ENCODE results near the gene MLLT10. TPM values are rescaled to one million over a fixed set of nuclear protein-coding genes. Genes with fewer than 3 reads are reported as not detected.
"Not testable (repeated sequence)": the region's sequence is repeated elsewhere in the genome, so short reads cannot be mapped to it uniquely, and the experiment has no call there.

MLLT10 gene
- total RNA-seq, 1 experiment from 2014 or later, result 72.3 TPM

- peaks cover 17 to 26% of the 10 kb centered on the region in 2 experiments for H3K4me1 Mint-ChIP-seq
- no peak overlapping the region for H4K5ac ChIP-seq (ENCODE audit: insufficient read length, low read depth, low read length)
- no peak for DNase-seq
Observed at GRCh38 chr10:21536874-21537273, 2.8 kb downstream of the MLLT10 start.

GRCh38 chr10:21540701-21541100, 6.7 kb downstream of the MLLT10 start:
- H4K8ac ChIP-seq (replicated peaks; ENCODE audit: insufficient read length, low read depth, low read length); H4K5ac ChIP-seq (ENCODE audit: insufficient read length, low read depth, low read length); H3K27ac Mint-ChIP-seq; H3K4me1 ChIP-seq (ENCODE audit: insufficient read depth, low read length); H4K91ac ChIP-seq (ENCODE audit: insufficient read length, low read depth, low read length); H3K56ac ChIP-seq (ENCODE audit: insufficient read length, low read depth, low read length); H3K27ac ChIP-seq (ENCODE audit: insufficient read length, low read depth, low read length); H3K14ac ChIP-seq (ENCODE audit: insufficient read depth, low read length); H3K9me3 Mint-ChIP-seq; DNase-seq; H3K9me3 ChIP-seq (ENCODE audit: control insufficient read depth, low read depth, low read length); H2BK5ac ChIP-seq (ENCODE audit: insufficient read length, low read length); H3T11ph ChIP-seq (ENCODE audit: low read length); H3K4me2 ChIP-seq (ENCODE audit: insufficient read depth, insufficient read length, low read length); H3K23me2 ChIP-seq (ENCODE audit: insufficient read length, low read depth, low read length, poor library complexity, severe bottlenecking); H4K20me1 ChIP-seq (ENCODE audit: control insufficient read depth, insufficient read depth, insufficient read length); H2AK5ac ChIP-seq (ENCODE audit: insufficient read length, low read length); H2BK120ac ChIP-seq (ENCODE audit: low read depth, low read length, poor library complexity, severe bottlenecking); H3K23ac ChIP-seq (ENCODE audit: insufficient read length, low read depth, low read length); H2BK15ac ChIP-seq (ENCODE audit: low read depth, low read length); H3K18ac ChIP-seq (ENCODE audit: insufficient read length, low read depth, low read length); H3K4me3 Mint-ChIP-seq; H2AFZ ChIP-seq (ENCODE audit: low read length); H3K9ac ChIP-seq (ENCODE audit: extremely low read depth, insufficient read length, low read length); H2BK20ac ChIP-seq (ENCODE audit: low read depth, low read length, poor library complexity, severe bottlenecking); H3K27me3 Mint-ChIP-seq (ENCODE audit: low read depth); H2BK12ac ChIP-seq (ENCODE audit: insufficient read length, low read depth, low read length); H3K4ac ChIP-seq (ENCODE audit: low read depth, low read length); H3K27me3 ChIP-seq (ENCODE audit: insufficient read depth, low read length): not testable (repeated sequence)
- whole genome bisulfite sequencing (ENCODE audit: extremely low coverage, insufficient read length, low lambda C conversion rate), result no CpG with 5 or more reads among the region's 4 CpGs
- peaks cover 58 to 85% (median 77%) of the 10 kb centered on the region in 3 experiments for H3K36me3 Mint-ChIP-seq (ENCODE audit: insufficient read depth in 1 of 3, low read depth in 3 of 3)
- peaks cover 2 to 11% of the 10 kb centered on the region in 2 experiments; a peak in 3 of 4 replicates for H3K4me1 Mint-ChIP-seq
- Histone ChIP-seq H3K79me1 (ENCODE audit: insufficient read depth, low read depth, low read length, poor library complexity, severe bottlenecking) (peaks cover 11% of the 10 kb centered on the region), H3K79me2 (ENCODE audit: insufficient read depth, low read length) (peaks cover 13% of the 10 kb centered on the region; the same call in 1 of the 2 replicates)

More at GRCh38 chr10:21536874-21537273, 2.8 kb downstream of the MLLT10 start:
- Histone ChIP-seq H3K79me2 (ENCODE audit: insufficient read depth, low read length) (peaks cover 11% of the 10 kb centered on the region; the same call in 1 of the 2 replicates), H3K27ac (ENCODE audit: insufficient read length, low read depth, low read length) (no peak overlapping the region), H3K14ac (ENCODE audit: insufficient read depth, low read length) (no peak overlapping the region), H2BK15ac (ENCODE audit: low read depth, low read length) (no peak overlapping the region), H3K79me1 (ENCODE audit: insufficient read depth, low read depth, low read length, poor library complexity, severe bottlenecking) (peaks cover 11% of the 10 kb centered on the region), H4K20me1 (ENCODE audit: control insufficient read depth, insufficient read depth, insufficient read length) (no peaks in the 10 kb centered on the region), H3K23me2 (ENCODE audit: insufficient read length, low read depth, low read length, poor library complexity, severe bottlenecking) (peaks cover 7% of the 10 kb centered on the region), H3K4ac (ENCODE audit: low read depth, low read length) (no peak overlapping the region), H3K56ac (ENCODE audit: insufficient read length, low read depth, low read length) (no peak overlapping the region), H3K9me3 (ENCODE audit: control insufficient read depth, low read depth, low read length) (no peaks in the 10 kb centered on the region), H2BK12ac (ENCODE audit: insufficient read length, low read depth, low read length) (no peak overlapping the region), H3K9ac (ENCODE audit: extremely low read depth, insufficient read length, low read length) (no peak overlapping the region), H2BK120ac (ENCODE audit: low read depth, low read length, poor library complexity, severe bottlenecking) (no peak overlapping the region), H2AFZ (ENCODE audit: low read length) (no peak overlapping the region), H3K4me2 (ENCODE audit: insufficient read depth, insufficient read length, low read length) (no peak overlapping the region), H3K4me1 (ENCODE audit: insufficient read depth, low read length) (peaks cover 4% of the 10 kb centered on the region; the same call in 1 of the 2 replicates), H2BK20ac (ENCODE audit: low read depth, low read length, poor library complexity, severe bottlenecking) (no peak overlapping the region), H2BK5ac (ENCODE audit: insufficient read length, low read length) (no peak overlapping the region), H3K27me3 (ENCODE audit: insufficient read depth, low read length) (no peaks in the 10 kb centered on the region), H4K91ac (ENCODE audit: insufficient read length, low read depth, low read length) (no peak overlapping the region), H3K18ac (ENCODE audit: insufficient read length, low read depth, low read length) (no peak overlapping the region), H3T11ph (ENCODE audit: low read length) (no peak overlapping the region), H3K23ac (ENCODE audit: insufficient read length, low read depth, low read length) (no peak overlapping the region), H4K8ac (replicated peaks; ENCODE audit: insufficient read length, low read depth, low read length) (no peak overlapping the region), H2AK5ac (ENCODE audit: insufficient read length, low read length) (no peak overlapping the region)
- no CpG with 5 or more reads among the region's 3 CpGs for WGBS (ENCODE audit: extremely low coverage, insufficient read length, low lambda C conversion rate)
- no peaks in the 10 kb centered on the region for H3K27me3 Mint-ChIP-seq (ENCODE audit: low read depth)
- no peak for TF ChIP-seq CTCF (conservative IDR thresholded peaks at IDR 0.05)
- peak overlapping the region in 1 of 3 experiments; percentile 88; a peak in 1 of 7 replicates for H3K27ac Mint-ChIP-seq
- no peaks in the 10 kb centered on the region; a peak in 1 of 5 replicates for H3K9me3 Mint-ChIP-seq
- peaks cover 29 to 52% (median 47%) of the 10 kb centered on the region in 3 experiments for H3K36me3 Mint-ChIP-seq (ENCODE audit: insufficient read depth in 1 of 3, low read depth in 3 of 3)
- peak overlapping the region; percentile 3 to 60; a peak in 2 of 5 replicates for H3K4me3 Mint-ChIP-seq
